ENCODE data around the gene SYK. TPM values are rescaled to one million over a fixed set of nuclear protein-coding genes. Genes with fewer than 3 reads are reported as not detected.

The SYK gene
- total RNA-seq, 4 donors from 2014 or later, result 10.2 to 72.4 (median 25.9) TPM

DNA sequence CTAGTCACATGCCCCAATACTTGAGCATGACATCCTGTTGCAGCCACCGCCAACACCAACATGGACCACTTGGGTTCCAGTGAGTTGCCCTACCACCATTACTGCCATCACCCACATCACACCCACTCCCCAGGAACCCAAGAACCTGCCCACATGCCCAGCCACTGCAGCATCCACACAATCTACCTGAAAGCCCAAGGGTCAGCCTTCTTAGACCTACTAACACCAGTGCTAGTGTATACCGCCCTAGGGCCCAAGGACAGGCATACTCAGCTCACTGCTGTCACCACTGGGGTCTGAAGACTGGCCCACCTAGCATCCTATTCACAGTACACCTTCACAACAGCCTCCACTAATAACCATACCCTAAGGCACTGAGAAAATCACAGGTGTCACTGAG, 82.0 kb downstream of the SYK start:
- TF ChIP-seq, protein P1, sequence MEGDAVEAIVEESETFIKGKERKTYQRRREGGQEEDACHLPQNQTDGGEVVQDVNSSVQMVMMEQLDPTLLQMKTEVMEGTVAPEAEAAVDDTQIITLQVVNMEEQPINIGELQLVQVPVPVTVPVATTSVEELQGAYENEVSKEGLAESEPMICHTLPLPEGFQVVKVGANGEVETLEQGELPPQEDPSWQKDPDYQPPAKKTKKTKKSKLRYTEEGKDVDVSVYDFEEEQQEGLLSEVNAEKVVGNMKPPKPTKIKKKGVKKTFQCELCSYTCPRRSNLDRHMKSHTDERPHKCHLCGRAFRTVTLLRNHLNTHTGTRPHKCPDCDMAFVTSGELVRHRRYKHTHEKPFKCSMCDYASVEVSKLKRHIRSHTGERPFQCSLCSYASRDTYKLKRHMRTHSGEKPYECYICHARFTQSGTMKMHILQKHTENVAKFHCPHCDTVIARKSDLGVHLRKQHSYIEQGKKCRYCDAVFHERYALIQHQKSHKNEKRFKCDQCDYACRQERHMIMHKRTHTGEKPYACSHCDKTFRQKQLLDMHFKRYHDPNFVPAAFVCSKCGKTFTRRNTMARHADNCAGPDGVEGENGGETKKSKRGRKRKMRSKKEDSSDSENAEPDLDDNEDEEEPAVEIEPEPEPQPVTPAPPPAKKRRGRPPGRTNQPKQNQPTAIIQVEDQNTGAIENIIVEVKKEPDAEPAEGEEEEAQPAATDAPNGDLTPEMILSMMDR (IDR thresholded peaks at IDR 0.05; ENCODE audit: low read depth), result no peak

DNA sequence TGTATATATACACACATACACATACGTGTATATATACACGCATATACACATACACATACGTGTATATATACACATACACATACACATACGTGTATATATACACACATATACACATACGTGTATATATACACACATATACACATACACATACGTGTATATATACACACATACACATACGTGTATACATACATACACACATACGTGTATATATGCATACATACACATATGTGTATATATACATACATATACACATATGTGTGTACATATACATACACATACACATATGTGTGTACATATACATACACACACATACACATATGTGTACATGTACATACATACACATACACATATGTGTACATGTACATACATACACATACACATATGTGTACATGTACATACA, 82.6 kb downstream of the SYK start:
- TF ChIP-seq, protein P1 (IDR thresholded peaks at IDR 0.05; ENCODE audit: low read depth), result no peak

- TF ChIP-seq, protein P1 (IDR thresholded peaks at IDR 0.05; ENCODE audit: low read depth), result no peak
These were observed 87.3 kb downstream of the SYK start for GRCh38 chr9:90888941-90889340.

DNA sequence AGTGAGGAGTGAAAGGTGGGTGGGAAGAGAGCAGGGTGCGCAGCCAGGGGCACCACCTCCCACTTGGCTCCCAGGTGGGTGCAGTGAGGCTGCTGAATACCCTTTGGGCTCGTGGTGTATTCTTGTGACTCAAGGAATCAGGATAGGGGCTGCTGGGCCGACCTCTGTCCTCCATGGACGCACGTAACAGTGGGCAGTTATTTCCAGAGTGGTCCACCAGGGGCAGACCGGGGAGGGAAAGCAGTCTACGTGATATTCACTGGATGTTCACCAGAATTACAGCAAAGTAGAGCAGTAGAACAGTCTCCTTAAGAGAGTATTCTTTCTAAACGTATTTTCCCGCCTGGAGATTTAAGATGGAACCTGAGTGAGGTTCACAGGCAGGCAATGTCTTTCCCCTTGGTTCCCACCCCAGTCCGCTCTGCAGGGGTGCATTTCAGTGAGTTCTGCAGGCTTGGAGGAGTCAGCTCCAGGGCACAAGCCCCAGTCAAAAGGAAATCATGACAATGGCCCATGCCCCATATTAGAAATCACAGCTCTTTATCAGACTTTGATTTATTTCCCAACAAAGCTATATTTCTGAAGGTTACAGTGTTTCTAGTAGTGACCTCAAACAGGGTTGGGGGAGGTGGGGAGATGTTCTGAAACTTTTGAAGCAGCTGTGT, 88.7 kb downstream of the SYK start:
- TF ChIP-seq, protein P1 (IDR thresholded peaks at IDR 0.05; ENCODE audit: low read depth), result no peak

DNA sequence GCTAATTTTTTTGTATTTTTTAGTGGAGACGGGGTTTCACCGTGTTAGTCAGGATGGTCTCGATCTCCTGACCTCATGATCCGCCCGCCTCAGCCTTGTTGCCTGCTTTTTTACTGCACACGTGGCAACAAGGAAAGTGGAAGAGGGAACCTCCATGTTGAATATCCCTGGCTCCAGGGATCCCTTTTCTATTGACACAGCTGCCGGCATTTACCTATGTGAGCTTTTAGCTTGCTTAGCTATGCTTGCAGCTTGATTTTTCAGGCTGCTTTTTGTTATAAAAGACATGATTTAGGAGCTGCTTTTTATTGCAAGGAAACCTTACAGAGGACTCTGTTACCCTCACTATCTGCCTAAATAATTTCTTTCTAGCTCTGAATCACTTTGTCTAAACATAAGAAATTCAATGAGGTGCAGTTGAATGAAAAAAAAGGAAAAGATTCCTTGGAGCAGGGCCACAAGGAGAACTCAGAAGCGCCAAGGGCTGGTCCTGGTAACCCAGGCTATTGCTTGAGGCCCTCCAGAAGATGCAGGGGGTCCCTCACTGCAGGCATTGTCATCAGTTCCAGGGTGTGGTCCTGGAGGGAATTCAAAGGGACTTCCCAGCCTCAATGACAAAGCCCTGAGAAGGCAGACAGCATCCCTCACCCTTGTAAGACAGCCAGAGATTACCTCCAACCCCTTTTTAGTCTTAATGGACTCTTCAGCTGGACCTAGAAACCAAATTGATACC, 89.9 kb downstream of the SYK start:
- TF ChIP-seq, protein P1 (IDR thresholded peaks at IDR 0.05; ENCODE audit: low read depth), result no peak

GRCh38 chr9:90892918-90893317, 91.3 kb downstream of the SYK start:
- TF ChIP-seq, protein P1 (IDR thresholded peaks at IDR 0.05; ENCODE audit: low read depth), result no peak

GRCh38 chr9:90893706-90894105, 92.1 kb downstream of the SYK start:
- TF ChIP-seq, protein P1 (IDR thresholded peaks at IDR 0.05; ENCODE audit: low read depth), result no peak
